Activated CD8-positive, alpha-beta memory T cell treated with anti-CD3 and anti-CD28 coated beads for 36 hours (primary cell): ENCODE measurements around the gene MYOCD. TPM values are rescaled to one million over a fixed set of nuclear protein-coding genes. Genes with fewer than 3 reads are reported as not detected.

Experiments used
- CTCF ChIA-PET: fragments of 350-600 bp; sonication (Branson Sonifier 250); formaldehyde crosslinking; loops from one replicate; lab custom pipeline; 2021; ENCODE audit warnings: antibody characterized with exemption; lab: Charles Lee
- POLR2A ChIA-PET: fragments of 350-600 bp; sonication (Branson Sonifier 250); formaldehyde crosslinking; loops from one replicate; lab custom pipeline; 2021; ENCODE audit warnings: antibody characterized with exemption; lab: Charles Lee
- total RNA-seq, 2 experiments: library from RNA; stranded (reverse); gene quantifications; one replicate each; pipeline ENCODE4 v1.2.3, GENCODE V29; 2021

The MYOCD gene
- total RNA-seq, 2 experiments from 2014 or later = not detected

- POLR2A ChIA-PET = no interaction called here
- CTCF ChIA-PET = no interaction called here
These were observed 24.6 kb upstream of the MYOCD start for GRCh38 chr17:12641084-12641483.

- ChIA-PET POLR2A (no interaction called here), CTCF (no interaction called here)
These were observed 23.7 kb upstream of the MYOCD start for GRCh38 chr17:12642034-12642433.

- POLR2A ChIA-PET = no interaction called here
These were observed 21.9 kb upstream of the MYOCD start for GRCh38 chr17:12643822-12644221.

GRCh38 chr17:12644623-12645022 is 21.1 kb upstream of the MYOCD start:
- ChIA-PET POLR2A (no interaction called here), CTCF (no interaction called here)

More at GRCh38 chr17:12643822-12644221, 21.9 kb upstream of the MYOCD start:
- CTCF ChIA-PET = no interaction called here

GRCh38 chr17:12646761-12647422 is 18.8 kb upstream of the MYOCD start:
- POLR2A ChIA-PET = no interaction called here
- CTCF ChIA-PET = no interaction called here

- CTCF ChIA-PET = no interaction called here
- POLR2A ChIA-PET = no interaction called here
These were observed 17.2 kb upstream of the MYOCD start for GRCh38 chr17:12648498-12648897.

- ChIA-PET POLR2A (no interaction called here), CTCF (no interaction called here)
These were observed 9.8 kb upstream of the MYOCD start for GRCh38 chr17:12655936-12656335.

GRCh38 chr17:12656354-12656753 is 9.3 kb upstream of the MYOCD start:
- ChIA-PET CTCF (no interaction called here), POLR2A (no interaction called here)

- POLR2A ChIA-PET = no interaction called here
These were observed 6.2 kb upstream of the MYOCD start for GRCh38 chr17:12659500-12659899.

GRCh38 chr17:12664252-12664651 is 1.4 kb upstream of the MYOCD start:
- CTCF ChIA-PET = no interaction called here
- POLR2A ChIA-PET = no interaction called here

More at GRCh38 chr17:12659500-12659899, 6.2 kb upstream of the MYOCD start:
- CTCF ChIA-PET = no interaction called here

- ChIA-PET POLR2A (no interaction called here), CTCF (no interaction called here)
These were observed 812 bp upstream of the MYOCD start for GRCh38 chr17:12664894-12665262.

GRCh38 chr17:12666718-12667117 is 1.0 kb downstream of the MYOCD start:
- POLR2A ChIA-PET = no interaction called here
- CTCF ChIA-PET = no interaction called here

- CTCF ChIA-PET = no interaction called here
- POLR2A ChIA-PET = no interaction called here
These were observed 1.7 kb downstream of the MYOCD start for GRCh38 chr17:12667299-12667958.

- ChIA-PET CTCF (no interaction called here), POLR2A (no interaction called here)
These were observed 6.2 kb downstream of the MYOCD start for GRCh38 chr17:12671906-12672305.

- POLR2A ChIA-PET = no interaction called here
- CTCF ChIA-PET = no interaction called here
These were observed 7.3 kb downstream of the MYOCD start for GRCh38 chr17:12672947-12673346.

- POLR2A ChIA-PET = no interaction called here
- CTCF ChIA-PET = no interaction called here
These were observed 8.1 kb downstream of the MYOCD start for GRCh38 chr17:12673788-12674187.

GRCh38 chr17:12680407-12680897 is 14.8 kb downstream of the MYOCD start:
- ChIA-PET CTCF (no interaction called here), POLR2A (no interaction called here)

- ChIA-PET POLR2A (no interaction called here), CTCF (no interaction called here)
These were observed 15.3 kb downstream of the MYOCD start for GRCh38 chr17:12680993-12681392.

GRCh38 chr17:12683299-12683698 is 17.6 kb downstream of the MYOCD start:
- ChIA-PET POLR2A (no interaction called here), CTCF (no interaction called here)

GRCh38 chr17:12686486-12686885 is 20.8 kb downstream of the MYOCD start:
- CTCF ChIA-PET = no interaction called here

GRCh38 chr17:12688382-12688781 is 22.7 kb downstream of the MYOCD start:
- ChIA-PET CTCF (no interaction called here), POLR2A (no interaction called here)

More at GRCh38 chr17:12686486-12686885, 20.8 kb downstream of the MYOCD start:
- POLR2A ChIA-PET = no interaction called here
